ENCODE data around the gene LPCAT1.

Gene LPCAT1

GRCh38 chr5:1554410-1554967 lies 30.7 kb upstream of the LPCAT1 start:
- no peak for DNase-seq

DNA sequence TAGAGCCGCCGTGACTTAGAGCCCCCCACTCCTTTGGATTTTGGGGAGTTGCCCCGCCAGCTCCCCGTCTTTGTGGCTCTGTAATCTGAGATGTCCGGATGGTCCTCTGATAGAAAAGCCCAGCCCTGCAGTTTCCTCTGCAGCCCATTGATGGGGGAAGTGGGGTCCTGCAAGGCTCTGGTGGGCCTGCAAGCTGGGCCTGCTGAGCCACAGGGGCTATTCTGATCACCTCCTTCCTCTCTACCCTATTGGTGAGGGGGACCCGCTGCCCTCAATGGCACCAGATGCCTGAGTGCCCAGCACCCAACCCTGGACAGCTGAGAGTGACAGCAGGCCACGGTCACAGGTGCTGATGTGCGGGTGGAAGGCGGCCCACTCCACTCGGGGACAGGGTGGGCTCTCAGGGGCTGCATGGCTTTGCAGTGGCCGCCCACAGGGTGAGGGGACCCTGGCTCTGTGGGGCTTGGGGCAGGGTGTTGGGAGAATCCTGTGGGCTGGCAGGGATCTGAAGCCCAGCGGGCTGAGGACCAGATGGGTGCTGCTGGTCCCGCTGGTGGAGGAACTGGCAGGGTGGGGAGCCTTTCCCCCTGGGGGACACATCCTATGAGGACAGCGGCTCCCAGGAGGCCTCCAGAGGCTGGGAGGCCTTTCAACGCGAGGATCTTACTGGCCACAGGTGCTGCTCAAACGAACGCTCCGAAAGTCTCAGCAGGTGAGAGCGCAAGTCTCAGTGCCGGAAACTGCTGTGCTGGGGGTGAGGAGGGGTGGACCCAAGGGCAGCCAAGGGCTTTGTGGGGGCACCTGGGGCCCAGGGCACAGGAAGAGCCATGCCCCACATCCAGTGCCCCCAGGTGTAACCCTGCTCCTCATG lies 30.0 kb upstream of the LPCAT1 start:
- no peak for DNase-seq

DNA sequence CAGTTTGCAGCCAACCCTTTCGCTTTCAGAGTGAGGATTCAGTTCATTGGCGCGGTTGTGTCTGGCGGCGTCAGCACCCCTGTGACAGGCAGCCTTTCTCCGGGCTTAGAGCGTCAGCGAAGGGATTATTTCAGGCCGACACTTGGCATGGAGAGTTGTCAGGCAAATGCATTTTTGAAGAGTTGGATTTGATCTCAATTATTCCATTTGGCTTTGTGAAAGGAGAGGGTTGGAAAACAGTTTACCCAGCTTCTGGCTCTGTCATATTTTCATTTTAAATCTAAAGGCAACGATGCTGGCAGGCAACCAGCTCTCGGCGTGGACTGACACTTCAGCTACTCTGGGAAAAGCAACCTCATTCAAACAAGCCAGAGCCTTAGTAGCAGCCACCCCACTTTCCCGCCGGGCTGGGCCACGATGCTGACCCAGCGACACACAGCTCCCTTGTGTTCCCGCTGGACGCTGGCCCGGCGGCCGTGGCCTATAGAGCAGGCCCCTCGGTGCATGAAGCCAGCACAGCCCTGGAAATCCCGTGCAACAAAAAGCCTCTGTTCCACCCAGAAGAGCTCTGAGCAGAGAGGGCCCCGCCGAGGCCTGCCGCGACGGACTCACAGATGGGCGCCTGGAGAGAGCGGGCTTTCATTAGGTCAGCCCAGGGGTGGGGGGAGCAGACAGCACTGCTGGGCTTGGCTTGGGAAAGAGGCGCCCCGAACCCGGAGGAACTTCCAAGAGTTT lies 28.9 kb upstream of the LPCAT1 start:
- DNase-seq: no peak

DNA sequence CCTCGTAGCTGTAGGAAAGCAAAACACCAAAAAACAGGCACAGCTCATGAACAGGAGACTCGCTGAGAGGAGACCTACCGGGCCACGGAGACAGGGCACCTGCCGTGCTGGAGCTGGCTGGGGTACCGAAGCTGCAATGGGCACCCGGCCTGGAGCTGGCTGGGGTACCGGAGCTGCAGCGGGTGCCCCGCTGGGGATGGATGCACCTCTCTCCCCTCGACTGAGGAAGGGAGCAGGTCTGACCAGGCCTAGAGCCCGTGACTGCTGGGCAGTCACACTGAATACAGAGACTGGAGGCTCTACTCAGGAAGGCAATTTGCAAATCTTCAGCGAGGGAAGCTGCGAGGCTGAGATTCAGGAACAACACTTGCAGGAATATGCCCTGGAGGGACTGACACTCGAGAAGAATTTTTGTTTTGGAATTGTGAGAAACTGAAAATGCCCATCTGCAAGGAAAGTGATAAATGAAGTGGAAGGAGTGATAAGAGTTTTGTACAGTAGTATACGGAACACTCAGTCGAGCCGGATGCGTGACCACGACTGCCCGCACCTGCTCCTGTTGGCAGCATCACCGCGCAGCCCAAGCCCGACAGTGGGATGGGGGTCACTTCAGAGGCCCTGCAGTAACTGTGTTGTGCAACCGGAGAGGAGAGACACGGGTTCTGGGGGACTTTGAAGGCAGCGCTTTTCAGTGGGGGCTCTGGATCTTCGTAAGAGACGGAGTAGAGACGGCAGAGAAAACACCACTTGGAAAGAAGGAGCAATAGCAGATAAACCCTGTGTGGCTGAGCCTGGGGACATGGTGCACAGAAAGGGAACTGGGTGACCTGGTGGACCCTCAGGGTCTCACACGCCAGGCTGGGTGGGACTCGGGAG lies 27.9 kb upstream of the LPCAT1 start:
- DNase-seq: no peak

- no peak for DNase-seq
These were observed 26.7 kb upstream of the LPCAT1 start for GRCh38 chr5:1550287-1551076.

DNA sequence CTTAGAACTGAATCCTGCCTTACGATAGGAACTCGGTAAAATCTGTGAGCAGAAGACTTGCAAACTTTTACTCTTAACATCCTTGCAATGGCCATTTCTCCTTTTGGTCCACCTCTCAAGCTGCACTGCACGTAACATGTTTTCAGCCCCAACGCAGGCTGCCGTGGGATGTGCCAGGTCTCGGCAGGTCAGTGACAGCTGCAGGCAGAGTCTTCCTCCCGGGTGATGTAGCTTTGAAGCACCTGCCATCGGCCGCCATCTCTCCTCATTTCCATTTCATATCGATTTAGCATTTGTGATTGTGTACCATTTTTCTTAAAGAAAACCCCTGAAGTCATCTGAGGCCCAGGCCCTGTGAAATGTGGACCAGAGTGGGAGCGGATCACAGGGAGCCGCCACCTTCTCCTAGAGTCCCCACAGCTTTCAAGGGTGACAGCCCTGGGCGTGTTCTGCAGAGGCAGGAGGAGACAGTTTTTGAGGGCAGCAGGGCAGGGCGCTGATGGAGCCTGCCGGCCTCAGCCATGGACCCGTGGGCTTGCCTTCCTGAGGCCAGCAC lies 25.8 kb upstream of the LPCAT1 start:
- DNase-seq: no peak

GRCh38 chr5:1548702-1549474 lies 25.1 kb upstream of the LPCAT1 start:
- no peak for DNase-seq

DNA sequence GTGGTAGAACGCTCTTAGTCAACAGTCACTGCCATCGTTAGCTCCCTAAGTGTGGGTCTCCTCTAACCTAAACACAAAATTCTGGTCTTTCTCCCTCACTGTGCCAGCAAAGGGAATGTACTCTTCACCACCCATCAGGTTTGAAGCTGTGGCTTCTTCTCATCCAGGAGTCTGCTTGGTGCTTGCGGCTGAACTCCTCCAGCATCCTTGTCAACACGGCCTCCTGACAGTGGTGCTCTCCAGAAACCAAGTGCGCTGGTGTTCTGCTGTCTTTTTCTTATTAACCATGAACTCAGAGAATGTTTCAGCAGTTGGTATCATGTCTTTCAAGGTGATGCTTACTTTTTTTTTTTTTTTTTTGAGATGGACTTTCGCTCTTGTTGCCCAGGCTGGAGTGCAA lies 23.9 kb upstream of the LPCAT1 start:
- DNase-seq: no peak

GRCh38 chr5:1547236-1547635 lies 23.5 kb upstream of the LPCAT1 start:
- DNase-seq: no peak

GRCh38 chr5:1546556-1546955 lies 22.8 kb upstream of the LPCAT1 start:
- no peak for DNase-seq

DNA sequence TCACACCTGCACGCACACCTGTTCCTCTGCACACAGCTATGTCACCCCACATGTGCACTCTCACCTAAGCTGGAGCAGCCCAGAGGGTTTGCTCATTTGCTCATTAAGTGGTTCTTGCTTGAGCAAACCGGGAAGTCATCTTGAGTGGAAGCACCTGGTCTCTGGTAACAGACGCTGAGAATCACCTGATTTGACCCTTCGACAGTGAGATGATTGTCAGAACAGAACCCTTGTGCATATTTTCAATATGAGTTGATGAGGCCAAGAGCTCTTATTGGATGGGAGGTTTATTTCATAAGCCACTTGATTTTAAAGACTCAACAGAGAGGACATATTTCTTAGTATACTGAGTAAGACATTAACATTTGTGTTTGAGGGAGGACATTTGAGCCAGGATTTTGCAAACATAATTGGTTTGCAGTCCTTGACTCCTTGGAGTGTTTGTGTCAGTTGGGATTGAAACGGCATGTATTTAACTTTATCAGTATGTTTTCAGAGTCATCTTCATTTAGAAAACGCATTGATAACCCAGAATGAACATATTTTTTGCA lies 22.1 kb upstream of the LPCAT1 start:
- DNase-seq: peak; percentile 83

DNA sequence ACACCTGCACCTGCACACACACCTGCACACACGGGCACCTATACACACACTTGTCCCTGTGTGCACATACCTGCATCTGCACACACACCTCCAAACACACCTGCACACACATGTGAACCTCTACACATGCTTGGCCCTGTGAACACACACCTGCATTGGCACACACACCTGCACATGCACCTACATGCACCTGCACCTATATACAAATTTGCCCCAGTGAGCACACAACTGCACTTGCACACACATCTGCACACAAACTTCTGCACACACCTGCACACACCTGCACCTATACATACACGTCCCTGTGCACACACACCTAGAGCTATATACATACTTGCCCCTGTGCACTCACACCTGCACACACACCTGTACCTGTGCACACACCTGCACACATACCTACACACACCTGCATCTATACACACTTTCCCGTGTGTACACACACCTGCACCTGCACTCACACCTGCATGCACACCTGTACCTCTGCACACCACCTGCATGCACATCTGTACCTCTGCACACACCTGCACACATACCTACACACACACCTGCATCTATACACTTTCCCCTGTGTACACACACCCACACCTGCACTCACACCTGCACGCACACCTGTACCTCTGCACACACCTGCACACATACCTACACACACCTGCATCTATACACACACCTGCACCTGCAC lies 21.5 kb upstream of the LPCAT1 start:
- no peak for DNase-seq

DNA sequence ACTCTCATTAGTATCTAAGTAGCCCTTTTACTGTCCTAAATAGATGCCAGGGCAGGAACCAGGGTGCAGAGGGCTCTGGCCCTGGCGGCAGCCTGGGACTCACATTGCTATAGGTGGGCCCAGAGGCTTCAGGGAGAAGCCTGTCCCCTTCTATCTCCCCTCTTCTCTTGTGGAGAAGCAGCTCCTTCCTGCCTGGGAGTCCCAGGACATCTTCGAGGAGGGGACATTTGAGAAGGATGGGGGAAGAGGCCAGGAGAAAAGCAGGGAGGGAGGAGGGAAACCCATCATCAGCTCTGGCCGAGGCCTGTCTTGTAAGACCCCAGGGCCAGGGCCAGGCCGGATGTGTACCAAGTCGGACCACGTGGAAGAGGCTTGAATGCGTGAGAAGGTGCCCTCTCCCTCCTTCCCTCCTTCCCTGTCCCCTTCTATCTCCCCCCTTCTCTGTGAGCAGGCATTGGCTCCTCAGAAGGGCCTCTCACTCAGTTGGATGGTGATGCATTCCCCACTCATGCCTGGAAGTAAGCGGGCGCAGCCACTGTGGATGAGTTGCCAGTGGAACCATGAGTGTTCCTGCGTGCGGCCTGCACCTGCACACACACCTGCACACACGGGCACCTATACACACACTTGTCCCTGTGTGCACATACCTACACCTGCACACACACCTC lies 20.7 kb upstream of the LPCAT1 start:
- no peak for DNase-seq

DNA sequence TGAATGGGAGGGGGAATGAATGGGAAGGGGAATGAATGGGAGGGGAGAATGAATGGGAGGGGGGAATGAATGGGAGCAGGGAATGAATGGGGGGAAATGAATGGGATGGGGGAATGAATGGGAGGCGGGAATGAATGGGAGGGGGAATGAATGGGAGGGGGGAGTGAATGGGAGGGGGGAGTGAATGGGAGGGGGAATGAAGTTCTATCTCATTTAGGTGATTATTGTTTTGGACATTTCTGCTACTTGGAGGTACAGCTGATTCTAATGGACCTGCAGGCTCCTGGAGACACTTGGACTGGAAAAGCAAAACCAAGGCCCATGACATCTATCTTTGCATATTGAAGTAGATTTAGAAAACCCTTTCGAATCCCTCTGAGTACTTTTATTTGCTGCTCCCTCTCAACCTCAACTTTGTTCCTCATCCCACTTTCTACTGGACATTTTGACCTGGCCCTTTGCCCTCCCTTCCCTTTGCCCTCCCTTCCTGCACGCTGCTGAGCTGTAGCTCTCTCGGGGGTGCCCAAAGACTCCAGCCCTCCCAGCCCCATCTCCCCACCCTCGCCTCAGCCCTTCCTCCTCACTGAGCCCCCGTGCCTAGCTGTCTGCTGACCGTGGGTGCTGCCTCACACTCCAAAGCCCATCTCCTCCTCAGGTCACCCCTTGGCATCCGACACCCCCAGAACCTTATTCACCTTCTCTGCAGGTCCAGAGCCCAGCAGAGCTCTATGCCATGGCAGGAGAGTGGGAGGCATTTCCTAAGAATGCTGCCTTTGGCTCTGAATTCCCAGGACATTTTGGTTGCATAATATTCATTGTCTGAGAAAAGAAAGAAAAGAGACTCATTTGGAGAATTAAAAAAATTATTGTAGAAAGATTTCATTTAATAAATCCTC lies 19.9 kb upstream of the LPCAT1 start:
- no peak for DNase-seq

DNA sequence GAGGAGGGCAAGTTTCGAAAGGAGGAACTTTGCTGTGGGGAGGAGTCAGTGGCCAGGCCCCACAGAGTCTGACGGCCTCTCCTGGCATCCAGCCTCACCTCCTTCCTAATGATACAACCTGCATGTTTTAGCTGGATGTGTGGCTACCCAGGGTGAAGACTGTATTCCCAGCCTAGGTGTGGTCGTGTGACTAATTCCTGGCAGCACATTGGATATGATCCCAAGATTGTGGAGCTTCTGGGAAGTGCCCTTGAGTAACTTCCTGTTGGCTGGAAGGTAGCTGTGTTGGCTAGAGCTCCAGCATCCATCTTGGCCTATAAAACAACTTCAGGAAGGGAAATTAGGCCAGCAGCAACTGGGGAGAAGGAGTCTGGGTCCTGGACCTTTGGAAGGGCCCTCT lies 19.0 kb upstream of the LPCAT1 start:
- no peak for DNase-seq

DNA sequence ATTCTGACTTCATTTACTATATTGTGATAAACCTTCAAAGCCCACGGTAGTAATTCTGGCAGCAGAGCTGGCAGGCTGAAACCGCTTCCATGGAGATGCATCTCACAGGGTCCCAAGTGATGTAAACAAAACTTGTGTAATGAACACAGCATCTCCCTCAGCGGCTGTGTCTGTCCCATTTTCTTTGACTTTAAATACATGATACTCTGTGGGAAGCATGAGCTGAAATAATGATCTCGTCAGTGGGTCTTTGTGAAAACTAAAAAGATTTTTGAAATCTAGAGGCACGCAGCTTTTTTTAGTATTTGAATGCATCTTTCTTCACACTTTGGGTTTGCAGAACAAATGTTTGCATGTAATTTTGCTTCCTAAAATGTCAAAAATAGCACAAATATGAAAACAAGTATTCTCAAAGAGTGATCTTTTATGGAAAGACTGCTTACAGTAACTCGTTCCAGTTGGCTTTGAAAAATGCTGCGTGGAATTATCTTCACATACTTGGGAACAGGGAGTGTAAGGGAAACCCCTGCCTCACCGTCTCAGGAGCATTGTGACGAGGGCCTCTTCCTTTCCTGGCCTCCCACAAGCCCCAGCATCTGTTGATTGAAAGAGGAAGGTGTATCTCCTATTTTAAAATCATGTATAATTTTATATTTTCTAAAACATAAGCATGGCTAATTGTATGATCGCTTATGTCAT lies 18.1 kb upstream of the LPCAT1 start:
- DNase-seq: no peak

DNA sequence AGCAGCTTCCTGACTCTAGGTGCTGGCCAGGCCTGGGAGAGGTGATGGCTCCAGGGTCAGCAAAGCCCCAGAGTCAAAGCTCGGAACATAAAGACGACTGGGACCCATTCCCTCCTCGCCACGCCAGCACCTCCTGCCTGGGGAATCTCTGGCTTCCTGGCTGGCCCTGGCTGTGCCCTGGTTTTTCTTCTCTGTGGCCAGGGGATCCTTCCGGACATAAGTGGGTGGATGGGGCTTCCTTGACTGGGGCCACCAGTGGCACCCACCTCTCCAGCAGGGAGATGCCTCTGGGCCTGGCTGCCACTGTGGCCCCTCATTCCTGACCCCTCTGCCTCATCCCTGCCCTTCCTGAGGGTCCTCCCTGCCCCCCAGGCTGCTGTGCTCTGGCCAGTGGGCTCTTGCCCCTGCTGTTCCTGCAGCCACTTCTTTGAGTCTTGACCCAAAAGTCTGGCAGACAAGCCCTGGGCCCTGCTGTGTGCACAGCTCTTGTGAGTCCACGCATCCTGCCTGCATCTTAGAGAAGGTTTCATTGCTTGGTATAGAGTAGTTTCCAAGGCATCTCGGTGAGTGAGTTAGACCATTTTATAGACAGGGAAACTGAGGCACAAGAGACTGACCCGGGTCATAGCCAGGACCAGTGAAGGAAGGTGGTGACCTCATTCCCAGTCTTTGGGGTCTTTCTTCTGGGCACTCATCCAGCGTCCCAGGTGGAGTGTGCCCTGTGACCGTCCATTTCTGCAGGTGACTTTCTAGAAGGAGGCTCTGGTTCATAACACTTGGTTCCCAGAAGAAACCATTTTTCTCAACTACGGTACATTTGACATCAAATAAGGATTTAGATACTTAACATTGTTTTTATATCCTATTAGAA lies 17.3 kb upstream of the LPCAT1 start:
- DNase-seq: no peak

All from NCI-H2171 treated with DMSO at 0.1 percent for 48 hours (cell line).